HepG2 (cell line): ENCODE data around the gene ALDH18A1. TPM values are rescaled to one million over a fixed set of nuclear protein-coding genes. Genes with fewer than 3 reads are reported as not detected.

Experiments used
- ATF2 ChIP-seq: sonication (generic); formaldehyde crosslinking; IDR thresholded peaks from 2 replicates; pipeline ENCODE4 v1.4.0; 2020; ENCODE audit warnings: missing genetic modification reagents
- CBX1 ChIP-seq: IDR thresholded peaks from one replicate; pipeline ENCODE4 v1.6.1; 2016; ENCODE audit warnings: antibody characterized with exemption, low read depth
- DPF2 ChIP-seq: sonication (generic); formaldehyde crosslinking; IDR thresholded peaks from 2 replicates; pipeline ENCODE4 v1.4.0; 2020; ENCODE audit warnings: mild to moderate bottlenecking, low read depth, missing genetic modification reagents, borderline replicate concordance
- GMEB1 ChIP-seq: sonication (generic); formaldehyde crosslinking; IDR thresholded peaks from 2 replicates; pipeline ENCODE4 v1.5.1; 2020; ENCODE audit warnings: missing genetic modification reagents, mild to moderate bottlenecking, borderline replicate concordance
- HDAC6 ChIP-seq: fragments of 200-600 bp; sonication (generic); IDR thresholded peaks from 2 replicates; pipeline ENCODE4 v1.7.0; 2017; ENCODE audit warnings: mild to moderate bottlenecking, antibody characterized with exemption, low read length, low read depth
- HMG20A ChIP-seq: IDR thresholded peaks from 2 replicates; pipeline ENCODE4 v1.6.1; 2016; ENCODE audit warnings: borderline replicate concordance
- HMGXB3 ChIP-seq: sonication (generic); formaldehyde crosslinking; IDR thresholded peaks from 2 replicates; pipeline ENCODE4 v1.4.0; 2020; ENCODE audit warnings: missing genetic modification reagents, borderline replicate concordance
- HOXD1 ChIP-seq: sonication (generic); formaldehyde crosslinking; IDR thresholded peaks from 2 replicates; pipeline ENCODE4 v1.5.0; 2020; ENCODE audit warnings: missing genetic modification reagents
- KDM1A ChIP-seq: IDR thresholded peaks from 2 replicates; pipeline ENCODE4 v1.6.1; 2016; ENCODE audit warnings: missing compliant biosample characterization
- MAX ChIP-seq: IDR thresholded peaks from 2 replicates; pipeline ENCODE4 v1.6.1; 2012; ENCODE audit warnings: inconsistent platforms
- MEF2D ChIP-seq: sonication (generic); formaldehyde crosslinking; IDR thresholded peaks from 2 replicates; pipeline ENCODE4 v1.5.1; 2020; ENCODE audit warnings: mild to moderate bottlenecking, missing genetic modification reagents
- NAIF1 ChIP-seq: sonication (generic); formaldehyde crosslinking; IDR thresholded peaks from 2 replicates; pipeline ENCODE4 v1.5.0; 2020; ENCODE audit warnings: mild to moderate bottlenecking, missing genetic modification reagents, borderline replicate concordance
- NCOA1 ChIP-seq: sonication (generic); formaldehyde crosslinking; IDR thresholded peaks from 2 replicates; pipeline ENCODE4 v1.9.0; 2021; ENCODE audit warnings: missing genetic modification reagents
- NONO ChIP-seq, 2 experiments: fragments of 450-650 bp in 1 of 2; sonication (generic) in 1 of 2; formaldehyde crosslinking in 1 of 2; IDR thresholded peaks in 1 of 2; conservative IDR thresholded peaks in 1 of 2; 2 replicates each; pipeline versions ENCODE4 v1.6.1 to v1.8.0; 2017 to 2022; ENCODE audit warnings: mild to moderate bottlenecking in 1 of 2, missing genetic modification reagents in 1 of 2, moderate library complexity in 1 of 2
- POGK ChIP-seq: sonication (generic); formaldehyde crosslinking; conservative IDR thresholded peaks from 2 replicates; pipeline ENCODE4 v1.8.0; 2022; ENCODE audit warnings: mild to moderate bottlenecking, moderate library complexity, missing genetic modification reagents
- TFDP2 ChIP-seq: sonication (generic); formaldehyde crosslinking; IDR thresholded peaks from 2 replicates; pipeline ENCODE4 v1.4.0; 2020; ENCODE audit warnings: missing genetic modification reagents
- ZFX ChIP-seq: sonication (generic); formaldehyde crosslinking; IDR thresholded peaks from 2 replicates; pipeline ENCODE4 v1.4.0; 2020; ENCODE audit warnings: mild to moderate bottlenecking, low read depth, missing genetic modification reagents, moderate library complexity
- polyA plus RNA-seq, 8 experiments: library from polyadenylated mRNA; depleted of rRNA in 3 of 8; stranded (reverse) in 7 of 8; unstranded in 1 of 8; fragments of >200 nt; fragmentation: Illumina TruSeq in 4 of 8; extraction: Trizol in 4 of 8; gene quantifications; 2 replicates each; pipeline versions ENCODE4 v1.2.1 to v1.2.3, GENCODE V29; 2011 to 2016; ENCODE audit warnings: low read depth in 4 of 8, missing spikeins in 1 of 8, mixed read lengths in 1 of 8; ENCODE audit not compliant: insufficient read depth in 1 of 8
- total RNA-seq, 5 experiments: library from RNA; depleted of rRNA; stranded (reverse); fragments of >200 nt; fragmentation: Illumina TruSeq; extraction: Trizol; gene quantifications; 2 replicates each; pipeline ENCODE4 v1.2.3, GENCODE V29; 2016; ENCODE audit warnings: low read depth in 1 of 5

The ALDH18A1 gene
- total and polyA plus RNA-seq, 2 of the 13 experiments (the other 11 are each of a cell fraction or from before 2014, with no cell fraction given): 180 to 263 TPM

- TF ChIP-seq GMEB1: peak; percentile 36; the same call in 1 of the 2 replicates
- no peak for TF ChIP-seq NCOA1 (CRISPR knock-in tag)
- 0 out of 2 replicates have a peak, but pooled peaks have one; percentile 32 for TF ChIP-seq HMG20A (CRISPR knock-in tag)
- TF ChIP-seq HMGXB3: 0 out of 2 replicates have a peak, but pooled peaks have one; percentile 43
- TF ChIP-seq MAX: peak; percentile 70
- TF ChIP-seq TFDP2 (CRISPR knock-in tag): 0 out of 2 replicates have a peak, but pooled peaks have one; percentile 34
- peak; percentile 40; the same call in 1 of the 2 replicates for TF ChIP-seq ATF2
- TF ChIP-seq HDAC6: no peak
- peak; percentile 79 for TF ChIP-seq KDM1A (CRISPR knock-in tag)
- TF ChIP-seq NONO (IDR thresholded peaks at IDR 0.05): no peak
- TF ChIP-seq NONO (CRISPR knock-in tag; conservative IDR thresholded peaks at IDR 0.05): peak; percentile 80
- TF ChIP-seq NAIF1 (CRISPR knock-in tag): peak; percentile 97
- peak; percentile 70; the same call in 1 of the 2 replicates for TF ChIP-seq MEF2D
- TF ChIP-seq ZFX (CRISPR knock-in tag): peak; percentile 76; the same call in 1 of the 2 replicates
- TF ChIP-seq DPF2 (CRISPR knock-in tag): peak; percentile 51; the same call in 1 of the 2 replicates
- peak; percentile 83 for TF ChIP-seq POGK (CRISPR knock-in tag)
- TF ChIP-seq HOXD1 (CRISPR knock-in tag): peak; percentile 97
- TF ChIP-seq CBX1: no peak
These were observed 15.6 kb downstream of the ALDH18A1 start (continued) for GRCh38 chr10:95640891-95641315.
